A204.1 (cell line): ENCODE measurements around the gene PTCD3.

ENCODE experiments used
- FAIRE-seq: peaks from 2 replicates; lab custom pipeline; 2012; peaks lifted over from hg19 to GRCh38; lab: Jason Lieb, UNC

PTCD3 gene

GRCh38 chr2:86105969-86106945 lies at the start of gene PTCD3:
PTCD3 (plus strand) TSS chr2:86106235; CDS start chr2:86106248, 13 bp downstream.
- no peak for FAIRE-seq

GRCh38 chr2:86056590-86057331 lies 49.3 kb upstream of the PTCD3 start:
- no peak for FAIRE-seq

DNA sequence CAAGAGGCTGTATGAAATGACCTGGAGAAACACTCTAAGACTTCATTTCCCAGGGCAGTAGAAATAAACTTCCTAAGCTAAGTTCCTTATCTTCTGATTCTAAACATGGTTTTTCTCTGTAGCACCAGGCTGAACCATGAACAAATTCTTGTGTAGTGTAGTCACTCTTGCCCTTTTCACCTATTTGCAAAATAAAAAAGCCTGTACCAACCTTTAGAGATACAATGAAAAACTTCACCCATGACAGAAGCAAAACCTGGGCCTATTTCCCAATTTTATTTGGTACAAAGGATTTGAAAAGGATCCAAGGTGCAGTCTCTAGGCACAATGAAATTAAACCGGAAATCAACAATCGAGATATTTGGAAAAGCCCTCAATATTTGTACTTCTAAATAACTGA lies 44.0 kb upstream of the PTCD3 start:
- FAIRE-seq: no peak

GRCh38 chr2:86064006-86064405 lies 42.0 kb upstream of the PTCD3 start:
- FAIRE-seq: no peak

GRCh38 chr2:86065512-86065911 lies 40.5 kb upstream of the PTCD3 start:
- no peak for FAIRE-seq

DNA sequence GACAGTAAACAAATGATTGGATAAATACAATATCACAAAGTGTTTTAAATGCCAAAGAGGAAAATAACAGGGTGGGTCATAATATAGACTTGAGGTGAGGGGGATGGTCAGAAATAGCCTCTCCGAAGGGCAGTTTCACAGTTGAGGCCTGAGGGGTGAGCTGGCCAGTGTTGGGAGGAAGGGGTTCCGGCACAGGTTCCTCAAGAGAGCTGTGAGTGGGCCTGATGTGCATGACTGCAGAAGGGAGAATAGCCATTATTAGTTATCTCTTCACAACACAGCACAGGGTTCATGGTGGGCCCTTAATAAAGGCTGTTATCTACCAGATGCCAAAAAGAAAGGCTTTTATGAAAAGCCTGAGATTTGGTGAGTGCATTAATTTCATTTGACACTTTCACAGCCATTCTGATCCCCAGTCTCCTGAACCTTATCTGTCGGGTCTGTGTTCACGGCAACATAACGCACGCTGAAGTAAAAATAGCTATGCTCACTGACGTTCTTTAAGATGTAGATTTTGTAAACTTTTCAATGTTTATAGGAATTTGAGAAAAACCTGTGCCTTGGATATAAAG lies 39.9 kb upstream of the PTCD3 start:
- FAIRE-seq: no peak

DNA sequence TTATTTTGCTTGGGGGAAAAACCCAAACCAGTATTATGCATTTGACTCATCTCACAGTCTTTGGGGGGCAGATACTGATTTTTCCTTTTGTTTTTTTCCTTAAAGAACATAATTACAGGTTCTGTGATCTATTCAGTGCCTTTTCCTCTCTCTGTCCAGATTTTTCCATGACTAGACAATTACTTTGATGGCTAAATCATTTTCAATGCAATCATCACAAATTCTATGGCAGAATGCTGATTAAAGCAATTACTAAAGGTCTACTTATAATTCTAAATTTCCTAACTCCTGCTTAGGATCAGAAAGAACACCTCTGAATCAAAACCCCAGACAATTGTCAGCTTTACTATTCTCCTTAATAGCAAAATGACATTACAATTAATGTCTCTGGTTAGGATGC lies 39.1 kb upstream of the PTCD3 start:
- FAIRE-seq: no peak

GRCh38 chr2:86068136-86068588 lies 37.9 kb upstream of the PTCD3 start:
- no peak for FAIRE-seq

DNA sequence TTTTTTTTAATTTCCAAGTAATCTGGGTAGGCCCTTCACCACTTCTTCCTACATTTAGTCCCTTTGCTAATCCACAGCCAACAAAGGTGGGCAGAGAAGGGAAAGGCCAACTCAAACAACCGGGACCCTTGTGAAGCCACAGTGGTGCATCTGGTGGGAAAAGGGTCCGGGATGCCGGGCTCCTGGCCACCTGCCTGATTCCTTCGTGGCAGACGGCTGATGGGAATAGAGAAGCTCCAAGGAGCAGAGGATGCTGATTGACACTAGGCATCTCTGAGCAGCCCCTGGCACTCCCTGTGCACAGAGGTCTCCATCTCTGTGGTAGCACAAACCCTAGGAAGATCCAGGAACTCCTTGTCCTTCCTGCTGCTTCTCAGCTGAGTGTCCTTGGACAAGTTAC lies 37.4 kb upstream of the PTCD3 start:
- FAIRE-seq: no peak

DNA sequence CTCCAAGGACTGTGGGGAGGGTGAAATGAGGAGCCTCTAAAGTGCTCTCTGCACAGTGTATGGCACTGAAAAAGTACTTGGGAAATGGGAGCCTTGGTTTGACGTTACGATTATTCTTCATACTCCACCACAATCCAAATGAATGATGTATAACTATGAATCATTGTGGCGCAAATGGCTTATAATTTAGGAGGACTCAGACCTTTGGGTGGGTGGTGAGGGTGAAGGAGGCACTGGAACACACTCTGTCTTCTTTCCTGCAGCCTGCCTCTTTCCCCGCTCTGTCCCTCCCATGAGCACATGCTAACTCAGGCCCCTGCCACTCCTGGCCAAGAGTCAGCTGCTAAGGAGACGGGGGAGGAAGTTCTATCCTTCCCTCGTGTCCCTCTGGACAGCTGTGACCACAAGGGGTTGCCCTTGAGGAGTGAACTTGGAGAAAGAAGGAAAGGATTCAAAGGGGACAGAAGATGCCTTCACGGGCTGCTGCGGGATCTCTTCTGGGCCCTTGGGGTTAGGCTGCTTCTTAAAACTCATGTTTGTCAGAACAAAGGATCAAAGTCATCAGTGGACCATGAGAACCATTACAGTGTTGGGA lies 36.8 kb upstream of the PTCD3 start:
- FAIRE-seq: no peak

DNA sequence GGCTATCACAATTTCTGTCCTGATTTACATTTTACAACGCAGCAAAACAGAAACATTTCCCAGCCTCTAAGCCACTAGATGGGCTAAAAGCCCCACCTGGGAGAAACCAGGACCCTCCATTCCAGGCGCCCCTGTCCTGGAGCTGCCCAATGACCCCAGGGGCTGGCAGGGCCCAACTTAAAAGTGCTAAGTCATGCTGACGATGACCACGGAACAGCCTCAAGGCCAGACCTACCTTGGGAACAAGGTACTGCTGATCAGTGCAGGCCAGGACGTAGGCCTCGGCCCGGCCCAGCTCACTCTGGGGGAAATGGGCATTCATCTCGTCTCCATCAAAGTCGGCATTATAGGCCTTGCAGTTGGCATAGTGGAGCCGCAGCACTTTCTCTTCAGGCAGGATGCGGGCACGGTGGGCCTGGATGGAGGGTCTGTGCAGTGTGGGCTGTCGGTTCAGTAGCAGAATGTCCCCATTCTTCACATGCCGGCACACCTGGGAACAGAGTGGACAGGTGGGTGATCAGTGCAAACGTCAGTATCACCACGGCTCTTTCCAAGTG lies 36.2 kb upstream of the PTCD3 start:
- no peak for FAIRE-seq

GRCh38 chr2:86070868-86071267 lies 35.2 kb upstream of the PTCD3 start:
- no peak for FAIRE-seq

GRCh38 chr2:86072271-86072858 lies 33.7 kb upstream of the PTCD3 start:
- no peak for FAIRE-seq

DNA sequence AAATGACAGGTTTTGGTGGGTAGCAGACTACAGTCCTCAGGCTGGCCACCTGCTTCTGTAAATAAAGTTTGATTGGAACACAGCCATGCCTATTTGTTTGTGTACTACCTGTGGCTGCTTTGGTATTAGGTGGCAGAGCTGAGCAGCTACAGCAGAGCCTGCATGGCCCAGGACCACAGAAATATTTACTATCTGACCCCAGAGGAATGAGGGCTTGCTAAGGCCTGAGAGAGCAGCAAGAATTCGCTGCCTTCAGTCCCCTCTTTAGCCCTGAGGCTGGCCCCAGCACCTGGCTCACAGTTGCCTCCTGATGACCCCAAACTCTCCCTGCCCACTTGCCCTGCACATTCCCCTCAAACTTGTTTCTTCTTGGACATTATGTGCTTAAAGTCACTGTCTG lies 32.8 kb upstream of the PTCD3 start:
- FAIRE-seq: no peak

GRCh38 chr2:86074256-86074655 lies 31.8 kb upstream of the PTCD3 start:
- FAIRE-seq: no peak

- FAIRE-seq: no peak
These were observed 31.2 kb upstream of the PTCD3 start for GRCh38 chr2:86074811-86075210.

- FAIRE-seq: no peak
These were observed 30.1 kb upstream of the PTCD3 start for GRCh38 chr2:86075886-86076285.

DNA sequence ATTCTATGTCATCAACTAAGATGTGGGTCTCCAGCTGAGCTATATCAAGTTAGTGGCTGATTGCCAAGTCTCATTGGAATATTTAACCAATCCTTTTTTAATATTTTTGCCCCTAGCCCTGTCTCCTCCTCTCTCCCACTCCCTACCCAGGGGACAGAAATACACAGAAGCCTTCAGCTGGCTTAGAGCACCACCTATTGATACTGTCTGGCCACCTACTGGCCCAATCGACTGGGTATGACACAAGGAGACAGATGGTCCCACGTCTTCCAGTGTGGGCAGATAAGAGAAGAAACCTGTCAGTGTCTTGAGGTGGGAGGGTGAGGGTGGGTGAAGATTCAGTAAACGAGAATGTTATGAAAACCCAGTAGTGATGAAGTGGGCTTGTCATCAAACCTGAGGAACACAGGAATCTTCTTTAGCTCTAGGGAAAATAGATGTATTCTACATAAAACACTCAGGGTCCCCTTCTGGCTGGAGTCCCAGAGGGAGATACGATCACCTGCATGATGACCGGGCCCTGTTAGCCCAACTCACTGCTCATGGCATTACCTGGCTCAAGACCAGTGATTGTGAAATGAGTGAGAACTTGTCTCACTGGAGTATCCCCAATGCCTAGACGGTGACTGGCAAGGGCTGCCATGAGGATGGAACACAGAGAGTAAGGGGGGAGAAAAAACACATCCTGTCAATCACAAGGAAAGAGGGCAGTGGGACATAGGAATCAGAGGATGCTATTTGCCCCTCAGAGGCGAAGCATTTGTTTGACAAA lies 27.1 kb upstream of the PTCD3 start:
- FAIRE-seq: no peak

DNA sequence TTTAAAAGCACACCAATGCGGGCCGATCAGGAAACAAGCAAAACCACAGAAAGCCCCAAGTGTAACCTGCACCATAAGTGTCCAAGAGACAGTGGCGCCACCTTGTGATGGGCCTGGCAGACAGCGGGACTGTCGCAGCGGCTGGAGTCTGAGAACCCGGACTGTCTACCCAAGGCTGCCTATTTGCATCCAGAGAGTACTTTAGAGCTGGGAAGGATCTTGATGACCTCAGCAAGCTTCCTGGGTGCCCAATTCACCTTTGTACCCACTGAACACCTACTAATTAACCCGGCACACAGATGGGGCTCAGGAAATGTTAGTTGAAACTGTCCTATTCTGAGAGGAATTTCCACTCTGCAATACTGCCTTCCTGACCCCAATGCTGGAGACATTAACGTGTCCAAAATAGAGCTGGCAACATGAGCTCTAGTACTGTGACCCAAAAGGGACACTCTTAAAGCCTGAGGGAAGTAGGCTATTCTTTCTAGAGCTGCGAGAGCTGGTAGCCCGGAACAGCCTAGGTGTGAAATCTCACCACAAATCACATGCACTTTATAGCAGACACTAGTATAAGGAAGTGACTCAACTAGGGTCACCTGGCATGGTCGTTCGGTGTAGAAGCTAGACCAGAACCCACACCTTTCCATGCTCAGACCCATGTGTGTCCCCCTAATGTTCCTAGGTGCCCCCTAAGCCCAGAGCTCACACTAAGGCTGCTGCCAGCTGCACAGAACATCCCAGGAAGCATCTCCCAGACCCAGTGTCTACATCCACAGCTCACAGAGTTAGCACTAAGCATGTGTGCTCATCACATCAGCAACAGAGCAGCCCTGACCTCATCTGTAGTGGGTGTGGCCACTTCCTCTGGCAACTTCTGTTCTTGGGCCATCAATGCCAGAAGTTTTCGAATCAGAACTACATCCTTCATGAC lies 25.8 kb upstream of the PTCD3 start:
- FAIRE-seq: no peak

DNA sequence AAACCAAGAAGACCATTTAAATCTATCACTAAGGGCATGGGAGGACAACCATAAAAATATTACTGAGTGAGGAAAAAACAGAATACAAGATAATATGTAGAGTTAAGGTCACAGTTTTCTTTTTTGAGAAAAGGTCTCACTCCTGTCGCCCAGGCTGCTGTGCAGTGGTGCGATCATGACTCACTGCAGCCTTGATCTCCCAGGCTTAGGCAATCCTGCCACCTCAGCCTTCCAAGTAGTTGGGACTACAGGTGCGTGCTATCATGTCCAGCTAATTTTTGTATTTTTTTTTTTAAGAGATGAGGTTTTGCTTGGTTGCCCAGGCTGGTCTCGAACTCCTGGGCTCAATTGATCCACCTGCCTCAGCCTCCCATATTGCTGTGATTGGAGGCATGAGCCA lies 24.3 kb upstream of the PTCD3 start:
- no peak for FAIRE-seq
